HL-60/S4 (cell line): ENCODE data around the gene LDLRAD3.

ENCODE experiments used
- in situ Hi-C: fragments of 300-500 bp; cut with MboI; formaldehyde crosslinking; loops from 2 replicates; pipeline ENCODE4 v1.14.3; 2022; ENCODE audit warnings: low sequenced_read_pairs

Gene LDLRAD3

GRCh38 chr11:35953081-35953760 lies 9.4 kb downstream of the LDLRAD3 start:
- in situ Hi-C loops, result no loop called here

GRCh38 chr11:35954205-35954604 lies 10.3 kb downstream of the LDLRAD3 start:
- in situ Hi-C loops, result no loop called here

- in situ Hi-C loops, result no loop called here
Observed at GRCh38 chr11:35955636-35956035, 11.8 kb downstream of the LDLRAD3 start.

GRCh38 chr11:35962369-35963138 lies 18.7 kb downstream of the LDLRAD3 start:
- in situ Hi-C loops, result no loop called here

GRCh38 chr11:35963911-35964310 lies 20.0 kb downstream of the LDLRAD3 start:
- in situ Hi-C loops, result no loop called here

- in situ Hi-C loops, result no loop called here
Observed at GRCh38 chr11:35964841-35965240, 21.0 kb downstream of the LDLRAD3 start.

GRCh38 chr11:35967042-35967441 lies 23.2 kb downstream of the LDLRAD3 start:
- in situ Hi-C loops, result no loop called here

GRCh38 chr11:35968386-35969088 lies 24.7 kb downstream of the LDLRAD3 start:
- in situ Hi-C loops, result no loop called here

GRCh38 chr11:35969089-35970042 lies 25.5 kb downstream of the LDLRAD3 start:
- in situ Hi-C loops, result no loop called here

- in situ Hi-C loops, result no loop called here
Observed at GRCh38 chr11:35970445-35970844, 26.6 kb downstream of the LDLRAD3 start.

GRCh38 chr11:35971841-35972422 lies 28.1 kb downstream of the LDLRAD3 start:
- in situ Hi-C loops, result no loop called here

- in situ Hi-C loops, result no loop called here
Observed at GRCh38 chr11:35974882-35975589, 31.2 kb downstream of the LDLRAD3 start.

- in situ Hi-C loops, result no loop called here
Observed at GRCh38 chr11:35976434-35976833, 32.6 kb downstream of the LDLRAD3 start.

GRCh38 chr11:35978183-35978582 lies 34.3 kb downstream of the LDLRAD3 start:
- in situ Hi-C loops, result no loop called here

GRCh38 chr11:35978891-35979290 lies 35.0 kb downstream of the LDLRAD3 start:
- in situ Hi-C loops, result no loop called here

GRCh38 chr11:35980686-35981390 lies 37.0 kb downstream of the LDLRAD3 start:
- in situ Hi-C loops, result no loop called here

GRCh38 chr11:35981581-35981980 lies 37.7 kb downstream of the LDLRAD3 start:
- in situ Hi-C loops, result no loop called here

- in situ Hi-C loops, result no loop called here
Observed at GRCh38 chr11:35982061-35982460, 38.2 kb downstream of the LDLRAD3 start.

- in situ Hi-C loops, result no loop called here
Observed at GRCh38 chr11:35983981-35984380, 40.1 kb downstream of the LDLRAD3 start.
